GM23248 (cell line): ENCODE results near the gene ZDHHC16. TPM values are rescaled to one million over a fixed set of nuclear protein-coding genes. Genes with fewer than 3 reads are reported as not detected.
A peak's percentile ranks its signal among the peaks of the same experiment; 100 is the strongest.
"Not testable (repeated sequence)": the region's sequence is repeated elsewhere in the genome, so short reads cannot be mapped to it uniquely, and the experiment has no call there.

Source experiments
- DNase-seq: peaks from one replicate; pipeline ENCODE4 v3.0.0-alpha.2; 2015
- H2AFZ ChIP-seq: fragments of 200-600 bp; sonication (generic); 2 replicates; pipeline ENCODE4 v1.6.1; 2016; ENCODE audit warnings: antibody characterized with exemption
- H3F3A ChIP-seq: fragments of 200-600 bp; sonication (generic); 2 replicates; pipeline ENCODE4 v1.6.1; 2016; ENCODE audit warnings: mild to moderate bottlenecking, antibody characterized with exemption, mixed run types; ENCODE audit not compliant: insufficient read depth
- H3K27ac ChIP-seq: fragments of 200-600 bp; sonication (generic); 2 replicates; pipeline ENCODE4 v1.5.1; 2016; ENCODE audit warnings: mild to moderate bottlenecking
- H3K27me3 ChIP-seq: fragments of 200-600 bp; sonication (generic); replicated peaks from 2 replicates; pipeline ENCODE4 v1.6.1; 2016; ENCODE audit warnings: mild to moderate bottlenecking; ENCODE audit not compliant: insufficient read depth
- H3K36me3 ChIP-seq: fragments of 200-600 bp; sonication (generic); 2 replicates; pipeline ENCODE4 v1.6.1; 2016; ENCODE audit warnings: low read depth, mild to moderate bottlenecking
- H3K4me1 ChIP-seq: fragments of 200-600 bp; sonication (generic); 2 replicates; pipeline ENCODE4 v1.6.1; 2016; ENCODE audit warnings: mild to moderate bottlenecking; ENCODE audit not compliant: insufficient read depth
- H3K4me2 ChIP-seq: fragments of 200-600 bp; sonication (generic); one replicate; pipeline ENCODE4 v1.6.1; 2016; ENCODE audit warnings: mild to moderate bottlenecking; ENCODE audit not compliant: unreplicated experiment
- H3K4me3 ChIP-seq: fragments of 200-600 bp; sonication (generic); 2 replicates; pipeline ENCODE4 v1.5.1; 2016; ENCODE audit warnings: mild to moderate bottlenecking
- H3K79me2 ChIP-seq: fragments of 200-600 bp; sonication (generic); 2 replicates; pipeline ENCODE4 v1.6.1; 2016; ENCODE audit warnings: mild to moderate bottlenecking; ENCODE audit not compliant: insufficient read depth
- H3K9ac ChIP-seq: fragments of 200-600 bp; sonication (generic); 2 replicates; pipeline ENCODE4 v1.6.1; 2016; ENCODE audit warnings: mild to moderate bottlenecking
- H3K9me2 ChIP-seq: fragments of 200-600 bp; sonication (generic); 2 replicates; pipeline ENCODE4 v1.6.1; 2016; ENCODE audit warnings: mixed run types, mild to moderate bottlenecking, moderate library complexity; ENCODE audit not compliant: insufficient read depth
- H3K9me3 ChIP-seq: fragments of 200-600 bp; sonication (generic); one replicate; pipeline ENCODE4 v1.6.1; 2017; ENCODE audit warnings: low read depth
- H4K20me1 ChIP-seq: fragments of 200-600 bp; sonication (generic); 2 replicates; pipeline ENCODE4 v1.6.0; 2016; ENCODE audit not compliant: insufficient read depth
- EZH2 ChIP-seq: fragments of 200-600 bp; sonication (generic); IDR thresholded peaks from 2 replicates; pipeline ENCODE4 v1.6.1; 2018; ENCODE audit warnings: antibody characterized with exemption, mild to moderate bottlenecking; ENCODE audit not compliant: insufficient read depth, poor library complexity, severe bottlenecking
- EZH2phosphoT487 ChIP-seq: fragments of 200-600 bp; sonication (generic); IDR thresholded peaks from 2 replicates; pipeline ENCODE4 v1.6.1; 2018; ENCODE audit warnings: antibody characterized with exemption, moderate library complexity, mild to moderate bottlenecking, low read depth; ENCODE audit not compliant: insufficient read depth
- WGBS, 2 experiments: methylation state at CpG; one replicate each; pipeline ENCODE4 v1.1.6; 2015 to 2017; ENCODE audit warnings: low lambda C conversion rate in 2 of 2, low coverage in 1 of 2; ENCODE audit errors: missing lambda C conversion rate in 2 of 2; 5-methylcytosine and 5-hydroxymethylcytosine counted together
- in situ Hi-C: fragments of 300-500 bp; cut with MboI; formaldehyde crosslinking; loops from 2 replicates; pipeline ENCODE4 v1.15.0; 2020
- polyA plus RNA-seq: library from polyadenylated mRNA; unstranded; fragments of >200 nt; fragmentation: Nextera tagmentation; extraction: Ambion mirVana; gene quantifications from 2 replicates; pipeline ENCODE4 v1.2.1, GENCODE V29; 2016
- total RNA-seq: library from RNA; depleted of rRNA; stranded (reverse); fragments of >200 nt; shearing (Covaris generic); gene quantifications from 2 replicates; pipeline ENCODE4 v1.2.3, GENCODE V29; 2014

ZDHHC16 gene
- total and polyA plus RNA-seq, 2 experiments from 2014 or later, result 68.2 to 69.1 TPM

- H4K20me1 ChIP-seq, result no peaks in the 10 kb centered on the region
- DNase-seq, result no peak
- H3K79me2 ChIP-seq, result no peaks in the 10 kb centered on the region
- H3F3A ChIP-seq, result peaks cover 4% of the 10 kb centered on the region; the same call in 1 of the 2 replicates
- no peaks in the 10 kb centered on the region for H3K27me3 ChIP-seq
- H3K27ac ChIP-seq, result no peak overlapping the region
- no peaks in the 10 kb centered on the region for H3K9me2 ChIP-seq
- 89 to 90% methylated on average over 10 of the region's 10 CpGs for WGBS, 2 experiments
- H2AFZ ChIP-seq, result no peak overlapping the region
- H3K9ac ChIP-seq, result no peak overlapping the region
- H3K9me3 ChIP-seq, result no peaks in the 10 kb centered on the region
- in situ Hi-C loops, result no loop called here
- TF ChIP-seq EZH2phosphoT487 (no peak), EZH2 (no peak)
- H3K4me2 ChIP-seq, result no peak overlapping the region
- no peaks in the 10 kb centered on the region for H3K36me3 ChIP-seq
- no peak overlapping the region for H3K4me3 ChIP-seq
- H3K4me1 ChIP-seq, result peaks cover 9% of the 10 kb centered on the region; the same call in 1 of the 2 replicates
Observed at GRCh38 chr10:97412891-97413304, 33.1 kb upstream of the ZDHHC16 start.

DNA sequence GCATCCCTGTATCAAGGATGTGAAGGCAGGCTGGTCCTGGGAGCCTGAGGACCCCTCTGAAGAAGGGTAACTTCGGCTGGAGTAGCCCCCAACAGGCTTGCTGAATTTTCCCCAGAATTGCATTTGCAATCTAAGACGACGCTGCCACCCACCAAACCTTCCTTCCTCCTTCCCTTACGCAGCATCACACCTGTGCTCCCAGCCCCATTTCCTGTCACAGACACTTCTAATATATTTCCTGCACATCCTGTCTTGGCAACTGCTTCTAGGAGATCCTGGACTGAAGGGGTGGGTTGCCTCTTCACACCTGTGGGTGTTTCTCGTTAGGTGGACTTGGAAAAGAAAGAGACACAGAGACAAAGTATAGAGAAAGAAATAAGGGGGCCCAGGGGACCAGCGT, 29.4 kb upstream of the ZDHHC16 start:
- Histone ChIP-seq H3K4me2 (no peak overlapping the region), H2AFZ (no peak overlapping the region)

DNA sequence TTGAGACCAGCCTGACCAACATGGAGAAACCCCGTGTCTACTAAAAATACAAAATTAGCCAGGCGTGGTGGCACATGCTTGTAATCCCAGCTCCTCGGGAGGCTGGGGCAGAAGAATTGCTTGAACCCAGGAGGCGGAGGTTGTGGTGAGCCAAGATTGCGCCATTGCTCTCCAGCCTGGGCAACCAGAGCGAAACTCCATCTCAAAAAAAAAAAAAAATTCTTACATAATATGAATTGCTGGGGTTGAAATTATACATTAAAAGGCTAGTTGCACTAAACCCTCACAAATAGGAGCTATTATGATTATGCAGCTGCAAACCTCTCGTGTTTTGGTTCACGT, 22.2 kb upstream of the ZDHHC16 start:
- H4K20me1 ChIP-seq, H2AFZ ChIP-seq, H3K27me3 ChIP-seq, H3K36me3 ChIP-seq, in situ Hi-C loops, H3K9me3 ChIP-seq, DNase-seq, H3K9me2 ChIP-seq: not testable (repeated sequence)
- Histone ChIP-seq H3K4me2 (peak overlapping the region; percentile 35), H3K27ac (peak overlapping the region; percentile 92), H3K9ac (peak overlapping the region; percentile 63), H3K4me1 (peaks cover 32% of the 10 kb centered on the region), H3K79me2 (peaks cover 36% of the 10 kb centered on the region), H3F3A (peaks cover 59% of the 10 kb centered on the region), H3K4me3 (0 out of 2 replicates have a peak overlapping the region, but pooled peaks have one; percentile 10)
- 80% methylated on average over 8 of the region's 8 CpGs for WGBS, 2 experiments

More for the DNA sequence above, 29.4 kb upstream of the ZDHHC16 start:
- H3K27me3 ChIP-seq, result no peaks in the 10 kb centered on the region
- no peaks in the 10 kb centered on the region for H3K9me3 ChIP-seq
- WGBS, 2 experiments, result 83 to 87% methylated on average over 6 of the region's 6 CpGs
- in situ Hi-C loops, result no loop called here
- no peaks in the 10 kb centered on the region for H4K20me1 ChIP-seq
- no peak overlapping the region for H3K27ac ChIP-seq
- no peaks in the 10 kb centered on the region for H3K9me2 ChIP-seq
- H3K9ac ChIP-seq, result no peak overlapping the region
- H3K4me1 ChIP-seq, result peaks cover 17% of the 10 kb centered on the region
- no peak for DNase-seq
- TF ChIP-seq EZH2 (no peak), EZH2phosphoT487 (no peak)
- H3K79me2 ChIP-seq, result peaks cover 9% of the 10 kb centered on the region; the same call in 1 of the 2 replicates
- H3K36me3 ChIP-seq, result no peaks in the 10 kb centered on the region
- H3F3A ChIP-seq, result peaks cover 21% of the 10 kb centered on the region
- no peak overlapping the region for H3K4me3 ChIP-seq

DNA sequence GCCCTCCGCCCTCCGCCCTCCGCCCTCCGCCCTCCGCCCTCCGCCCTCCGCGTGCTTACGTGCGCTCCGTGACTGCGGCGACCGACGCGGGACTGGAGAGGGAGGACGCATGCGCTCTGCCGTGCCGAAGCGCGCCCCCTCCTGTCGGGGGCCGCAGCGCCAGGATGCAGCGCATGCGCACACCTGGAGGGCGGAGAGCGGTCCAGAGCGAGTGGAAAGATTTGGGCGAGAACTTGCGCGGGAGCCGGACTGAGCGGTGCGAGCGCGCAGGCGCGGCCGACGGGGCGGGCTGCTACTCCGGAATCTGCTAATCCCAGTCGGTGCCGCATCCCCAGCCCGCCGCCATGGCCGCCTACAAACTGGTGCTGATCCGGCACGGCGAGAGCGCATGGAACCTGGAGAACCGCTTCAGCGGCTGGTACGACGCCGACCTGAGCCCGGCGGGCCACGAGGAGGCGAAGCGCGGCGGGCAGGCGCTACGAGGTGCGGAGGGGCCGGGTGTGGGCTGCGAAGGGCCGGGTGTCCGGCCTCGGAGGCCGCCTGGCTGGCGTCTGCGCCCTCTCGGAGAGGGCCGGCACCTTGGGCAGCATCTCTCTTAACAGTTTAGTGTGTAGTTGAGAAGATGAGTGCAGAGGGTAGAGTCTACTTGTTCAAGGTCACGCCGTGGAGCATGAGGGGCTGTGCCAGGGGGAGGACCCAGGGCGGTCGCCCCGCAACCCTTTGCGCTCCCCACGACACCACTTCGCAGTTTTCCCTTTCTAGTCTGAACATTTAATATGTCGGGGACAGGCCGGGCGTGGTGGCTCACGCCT, 19.8 kb upstream of the ZDHHC16 start, which contains the start of gene PGAM1:
PGAM1 (plus strand) TSS at position 228 of the 812 bp plus-strand sequence; CDS start at position 345, 117 bp downstream.
- peak within 1 kb of the TSS; percentile 95 for H3K4me2 ChIP-seq
- no peak for TF ChIP-seq EZH2phosphoT487
- no peak for TF ChIP-seq EZH2
- H2AFZ ChIP-seq, result peak within 1 kb of the TSS; percentile 88
- H3K27ac ChIP-seq, result peak within 1 kb of the TSS; percentile 91
- peaks cover 70% of the 10 kb centered on the region for H3F3A ChIP-seq
- H3K9me2 ChIP-seq, result no peaks in the 10 kb centered on the region
- peak; percentile 96 for DNase-seq
- H3K4me1 ChIP-seq, result peaks cover 43% of the 10 kb centered on the region
- in situ Hi-C loops, result no loop called here
- peaks cover 55% of the 10 kb centered on the region for H3K79me2 ChIP-seq
- peak within 1 kb of the TSS; percentile 88 for H3K4me3 ChIP-seq
- 1% methylated on average over 70 to 82 of the region's 90 CpGs for WGBS, 2 experiments
- peak within 1 kb of the TSS; percentile 84 for H3K9ac ChIP-seq
- H4K20me1 ChIP-seq, result no peaks in the 10 kb centered on the region; the same call in 1 of the 2 replicates
- no peaks in the 10 kb centered on the region for H3K27me3 ChIP-seq
- no peaks in the 10 kb centered on the region for H3K9me3 ChIP-seq
- peaks cover 18% of the 10 kb centered on the region for H3K36me3 ChIP-seq
